ENCODE results near the gene EIF2B2.
"Not testable (repeated sequence)": the region's sequence is repeated elsewhere in the genome, so short reads cannot be mapped to it uniquely, and the experiment has no call there.

EIF2B2 gene

GRCh38 chr14:74974364-74975058 lies 28.2 kb upstream of the EIF2B2 start:
- DNase-seq: peak; percentile 63

GRCh38 chr14:74975059-74975810 lies 27.5 kb upstream of the EIF2B2 start:
- DNase-seq: peak; percentile 20

GRCh38 chr14:74976264-74977113 lies 26.2 kb upstream of the EIF2B2 start:
- no peak for DNase-seq

DNA sequence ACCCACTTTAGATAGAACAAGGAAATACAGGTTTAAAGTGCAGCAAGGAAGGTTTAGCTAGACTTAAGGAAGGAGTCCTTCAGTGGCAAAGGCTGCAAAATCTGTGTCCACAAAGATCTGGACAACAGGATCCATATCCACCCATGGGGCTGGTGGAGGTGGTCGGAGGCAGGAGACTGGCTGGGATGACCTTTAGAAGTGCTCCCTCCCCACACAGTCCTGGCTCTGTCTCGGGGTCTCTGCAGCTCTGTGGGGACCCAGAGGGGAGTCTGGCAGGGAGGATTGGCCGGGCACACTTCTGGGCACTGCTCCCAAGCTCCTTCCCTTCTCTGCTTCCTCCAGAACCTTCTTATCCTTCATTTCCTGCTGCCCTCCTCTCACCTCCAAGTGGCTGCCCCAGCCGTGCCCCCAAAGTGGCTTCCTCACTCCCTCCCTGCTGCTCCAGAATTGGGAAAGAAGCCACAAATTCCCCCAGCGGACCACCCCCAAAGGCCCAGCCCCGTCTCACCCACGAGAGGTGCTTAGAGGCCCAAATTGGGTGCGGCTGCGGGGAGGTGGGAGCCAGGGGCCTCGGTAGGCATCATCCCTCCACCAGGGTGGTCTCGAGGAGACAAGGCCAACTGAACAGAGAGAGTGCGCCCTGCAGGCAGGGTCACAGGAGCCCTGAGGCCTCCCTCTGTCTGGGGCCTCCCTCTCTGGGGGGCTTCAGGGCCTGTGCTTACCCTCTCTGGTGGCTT lies 25.4 kb upstream of the EIF2B2 start:
- no peak for DNase-seq

DNA sequence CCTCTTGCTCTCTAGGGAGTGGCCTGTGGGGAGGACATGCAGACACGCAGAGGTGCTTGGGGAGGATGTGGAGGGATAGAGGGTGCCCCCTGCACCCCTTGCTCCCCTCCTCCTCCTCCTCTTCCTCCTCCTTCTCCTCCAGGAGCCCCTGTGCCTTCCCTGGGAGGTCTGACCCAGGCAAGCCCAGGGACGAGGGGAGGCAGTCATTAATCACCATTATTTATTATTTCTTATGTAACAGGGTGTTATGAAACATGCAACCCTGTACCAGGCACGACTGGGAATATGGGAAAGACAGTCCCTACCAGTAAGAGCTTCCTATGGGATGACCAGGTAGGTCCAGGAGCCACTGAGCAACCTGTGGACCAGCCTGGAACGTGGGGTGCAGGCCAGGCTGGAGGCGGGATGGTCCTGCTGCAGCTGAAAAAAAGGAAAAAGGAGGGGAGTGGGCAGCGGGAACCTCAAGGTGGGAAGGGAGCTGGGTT lies 24.8 kb upstream of the EIF2B2 start:
- DNase-seq: no peak

- no peak for DNase-seq
Measured at GRCh38 chr14:74978416-74978947, 24.2 kb upstream of the EIF2B2 start.

DNA sequence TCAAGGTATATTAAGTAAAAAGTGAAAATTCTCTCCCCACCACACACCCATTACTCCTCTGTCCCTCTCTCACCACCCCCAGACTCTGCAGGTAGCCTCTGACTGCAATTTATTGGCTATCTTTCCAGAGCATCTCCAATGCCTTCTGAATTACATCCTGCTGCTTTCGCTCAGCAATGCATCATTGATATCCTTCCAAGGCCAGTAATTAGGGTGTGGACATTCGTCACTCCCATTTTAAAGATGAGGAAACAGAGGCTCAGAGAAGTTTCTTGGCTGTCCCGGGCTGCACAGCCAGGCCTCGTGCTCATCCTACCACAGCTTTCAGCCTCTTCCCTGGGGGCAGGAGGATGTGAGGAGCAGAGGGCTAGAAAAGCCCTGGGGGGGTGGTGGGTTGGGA lies 23.7 kb upstream of the EIF2B2 start:
- DNase-seq: no peak

GRCh38 chr14:74979442-74980397 lies 23.0 kb upstream of the EIF2B2 start:
- DNase-seq: peak; percentile 98

DNA sequence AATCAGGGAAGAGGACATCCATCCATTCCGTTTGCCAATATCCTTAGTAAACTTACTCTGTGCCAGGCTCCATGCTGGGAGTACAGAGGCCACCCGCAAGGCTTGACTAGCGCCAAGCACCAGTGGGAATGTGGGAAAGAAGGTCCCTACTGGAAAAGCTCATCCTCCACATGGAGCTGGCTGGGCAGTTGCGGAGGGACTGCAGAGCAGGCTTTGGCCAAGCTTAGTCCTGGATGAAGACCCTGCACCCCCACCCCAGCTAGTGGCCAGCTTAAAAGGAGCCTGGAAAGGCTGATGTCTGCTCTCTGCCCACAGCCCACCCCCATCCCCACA lies 22.4 kb upstream of the EIF2B2 start:
- DNase-seq: no peak

- DNase-seq: no peak
Measured at GRCh38 chr14:74980731-74981461, 21.8 kb upstream of the EIF2B2 start.

GRCh38 chr14:74981462-74981782 lies 21.3 kb upstream of the EIF2B2 start:
- no peak for DNase-seq

DNA sequence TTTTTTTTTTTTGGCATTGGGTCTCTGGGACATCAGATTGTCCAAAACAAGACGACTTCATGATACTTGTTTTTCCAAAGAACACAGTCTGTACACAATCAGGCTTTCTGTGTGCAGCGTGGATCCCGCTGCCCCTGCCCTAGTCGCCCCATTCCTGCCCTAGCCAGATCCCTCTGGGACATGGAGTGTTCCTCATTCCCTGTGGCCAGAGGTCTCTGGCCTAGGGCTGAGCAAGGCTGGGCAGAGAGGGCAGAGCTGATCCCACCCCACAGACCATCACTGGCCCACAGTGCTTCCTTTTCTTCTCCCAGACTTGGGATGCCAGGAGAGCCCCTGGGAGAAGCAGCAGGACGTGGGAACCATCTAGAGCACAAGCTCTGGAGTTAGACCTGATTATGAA lies 20.9 kb upstream of the EIF2B2 start:
- DNase-seq: no peak

- DNase-seq: no peak
Measured at GRCh38 chr14:74982661-74983060, 20.1 kb upstream of the EIF2B2 start.

DNA sequence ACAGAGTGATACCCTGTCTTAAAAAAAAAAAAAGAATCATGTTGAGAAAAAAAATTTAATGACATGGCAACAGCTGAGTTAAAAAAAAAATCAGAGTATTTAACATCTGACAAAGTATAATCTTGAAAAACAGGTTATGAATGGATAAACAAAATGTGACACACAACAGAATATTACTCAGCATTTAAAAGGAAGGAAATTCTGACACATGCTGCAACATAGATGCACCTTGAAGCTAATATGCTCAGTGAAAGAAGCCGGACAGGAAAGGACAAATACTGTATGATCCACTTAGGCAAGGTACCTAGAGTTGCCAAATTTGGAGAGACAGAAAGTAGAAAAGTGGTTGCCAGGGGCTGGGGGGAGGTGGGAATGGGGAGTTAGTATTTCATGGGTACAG lies 19.4 kb upstream of the EIF2B2 start:
- no peak for DNase-seq

DNA sequence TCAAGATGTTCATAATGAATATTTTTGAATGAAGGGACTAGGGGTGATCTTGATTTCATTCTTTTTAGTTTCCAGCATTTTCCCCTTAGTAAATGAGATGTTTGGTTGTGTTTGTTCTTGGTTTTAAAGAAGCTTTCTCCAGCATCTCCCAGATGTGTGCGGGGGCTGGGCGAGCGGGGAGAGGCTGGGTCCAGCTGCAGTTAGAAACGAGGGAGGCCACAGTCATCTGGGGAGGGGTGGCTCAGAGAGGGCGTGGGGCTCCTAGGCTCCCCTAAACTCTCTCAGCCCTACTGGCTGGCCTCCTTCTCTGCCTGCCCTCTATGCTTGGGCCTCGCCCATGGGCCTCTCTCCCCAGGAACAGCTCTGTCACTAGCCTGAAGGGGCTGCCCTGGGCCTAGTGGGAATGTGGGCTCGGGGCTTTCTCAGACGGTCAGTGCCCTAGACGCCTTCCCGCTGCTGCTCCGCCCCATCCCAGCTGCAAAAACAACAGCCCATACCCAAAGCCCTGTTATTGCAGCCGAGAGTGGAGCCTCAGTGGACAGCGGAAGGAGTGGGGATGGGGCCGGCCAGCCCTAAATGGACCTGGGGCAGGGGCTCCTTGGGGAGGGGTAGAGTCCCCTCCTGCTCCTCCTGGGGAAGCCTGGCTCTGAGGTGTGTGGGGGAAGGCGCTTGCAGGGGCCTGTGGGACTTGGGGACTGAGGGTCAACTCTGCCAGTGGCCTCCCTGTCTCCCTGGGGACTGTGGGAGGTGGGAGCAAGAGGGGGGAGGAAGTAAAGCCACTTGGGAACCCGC lies 18.3 kb upstream of the EIF2B2 start:
- DNase-seq: no peak

GRCh38 chr14:74985028-74985310 lies 17.8 kb upstream of the EIF2B2 start:
- DNase-seq: no peak

GRCh38 chr14:74985806-74986205 lies 16.9 kb upstream of the EIF2B2 start:
- DNase-seq: no peak

GRCh38 chr14:74988131-74988530 lies 14.6 kb upstream of the EIF2B2 start:
- no peak for DNase-seq

GRCh38 chr14:74988993-74989392 lies 13.7 kb upstream of the EIF2B2 start:
- DNase-seq: no peak

GRCh38 chr14:74994182-74994581 lies 8.5 kb upstream of the EIF2B2 start:
- not testable (repeated sequence) for DNase-seq
